GM11168 (cell line): ENCODE results near the gene SLC25A51.

Source experiments
- in situ Hi-C: fragments of 300-500 bp; cut with MboI; formaldehyde crosslinking; loops from one replicate; pipeline ENCODE4 v1.12.0; 2022; ENCODE audit warnings: low sequenced_read_pairs; ENCODE audit not compliant: unreplicated experiment

Gene SLC25A51, protein sequence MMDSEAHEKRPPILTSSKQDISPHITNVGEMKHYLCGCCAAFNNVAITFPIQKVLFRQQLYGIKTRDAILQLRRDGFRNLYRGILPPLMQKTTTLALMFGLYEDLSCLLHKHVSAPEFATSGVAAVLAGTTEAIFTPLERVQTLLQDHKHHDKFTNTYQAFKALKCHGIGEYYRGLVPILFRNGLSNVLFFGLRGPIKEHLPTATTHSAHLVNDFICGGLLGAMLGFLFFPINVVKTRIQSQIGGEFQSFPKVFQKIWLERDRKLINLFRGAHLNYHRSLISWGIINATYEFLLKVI

GRCh38 chr9:37903647-37904444 is at the start of gene SLC25A51:
Gene SLC25A51 (minus strand): TSS chr9:37904127. CDS start chr9:37888550, 15,577 bp downstream.
- in situ Hi-C loops, result loop anchor here (25.0 kb wide), 1 partner anchor 458 kb away; no protein-coding TSS in a partner anchor

- in situ Hi-C loops, result no loop called here
These were observed 49.4 kb upstream of the SLC25A51 start for GRCh38 chr9:37953206-37953774.

DNA sequence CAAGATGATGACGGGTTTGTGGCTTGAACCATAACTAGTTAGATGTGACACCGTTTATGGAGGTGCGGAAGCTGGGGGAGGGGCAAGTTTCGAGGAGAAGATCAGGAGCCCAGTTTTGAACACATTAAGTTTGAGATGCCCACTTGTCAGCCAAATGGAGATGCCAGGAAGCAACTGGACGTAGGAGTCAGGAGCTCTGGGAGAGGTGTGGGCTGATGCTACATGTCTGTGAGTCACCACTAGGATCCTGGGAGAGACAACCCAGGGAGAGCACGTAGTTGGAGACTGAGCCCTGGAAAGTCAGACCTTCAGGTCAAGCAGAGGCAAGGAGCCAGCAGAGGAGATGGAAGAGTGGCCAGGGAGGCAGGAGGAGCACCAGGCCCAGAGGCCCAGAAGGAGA is 48.8 kb upstream of the SLC25A51 start:
- in situ Hi-C loops, result no loop called here

DNA sequence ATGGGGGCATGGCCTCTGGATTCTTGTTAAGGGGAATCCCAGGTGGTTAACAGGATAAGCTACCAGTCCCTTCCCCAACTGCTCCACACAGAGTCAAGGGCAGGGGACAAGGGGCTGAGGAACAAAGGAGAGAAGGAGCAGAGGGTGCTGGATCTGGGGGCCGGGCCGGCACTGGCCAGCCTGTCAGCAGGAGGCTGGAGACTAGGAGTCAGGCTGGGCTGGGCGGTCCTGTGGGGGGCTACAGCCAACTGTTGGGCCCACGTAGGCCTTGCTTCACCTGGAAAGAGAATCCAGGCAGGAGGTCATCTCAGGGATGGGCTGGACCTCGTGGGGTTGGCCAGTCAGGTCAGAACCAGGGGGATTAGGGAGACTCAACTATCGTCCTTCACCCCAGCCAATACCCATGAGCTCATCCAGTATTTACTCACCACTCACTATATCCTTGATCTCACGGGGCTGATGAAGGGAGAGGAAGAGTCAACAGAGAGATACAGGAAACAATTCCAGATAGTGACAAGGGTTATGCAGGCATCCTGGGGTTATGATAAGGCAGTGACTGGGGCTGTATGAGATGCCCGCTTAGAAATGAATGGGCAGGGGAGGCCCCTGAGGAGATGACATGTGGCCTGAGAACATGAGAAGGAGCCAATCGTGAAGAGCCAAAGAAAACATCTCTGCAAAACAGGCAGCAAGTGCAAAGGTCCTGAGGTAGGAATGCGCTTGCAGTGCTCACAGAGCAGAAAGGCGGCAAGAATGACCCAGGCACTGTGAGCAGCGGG is 47.9 kb upstream of the SLC25A51 start:
- in situ Hi-C loops, result no loop called here

- in situ Hi-C loops, result no loop called here
These were observed 46.6 kb upstream of the SLC25A51 start for GRCh38 chr9:37950561-37950960.

DNA sequence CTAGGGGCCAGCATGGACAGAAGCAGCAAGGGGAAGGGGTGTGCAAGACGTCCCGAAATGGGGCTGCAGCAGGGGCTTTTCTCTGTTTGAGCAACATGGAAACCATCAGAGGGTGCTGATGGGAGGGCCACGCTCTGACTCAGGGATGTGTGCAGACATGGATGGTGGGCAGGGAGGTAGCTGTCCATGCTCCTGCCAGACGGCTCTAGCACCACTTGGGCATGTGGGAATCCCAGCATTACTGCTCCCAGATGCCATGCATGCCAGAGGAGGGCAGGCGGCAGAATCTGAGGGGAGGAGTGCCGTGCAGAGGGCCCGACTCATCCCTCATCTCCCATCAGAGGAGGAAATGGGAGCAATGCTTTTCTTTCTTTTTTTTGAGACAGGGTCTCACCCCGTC is 45.6 kb upstream of the SLC25A51 start:
- in situ Hi-C loops, result no loop called here

- in situ Hi-C loops, result no loop called here
These were observed 44.6 kb upstream of the SLC25A51 start for GRCh38 chr9:37948417-37948980.

GRCh38 chr9:37947977-37948376 is 44.0 kb upstream of the SLC25A51 start:
- in situ Hi-C loops, result no loop called here

DNA sequence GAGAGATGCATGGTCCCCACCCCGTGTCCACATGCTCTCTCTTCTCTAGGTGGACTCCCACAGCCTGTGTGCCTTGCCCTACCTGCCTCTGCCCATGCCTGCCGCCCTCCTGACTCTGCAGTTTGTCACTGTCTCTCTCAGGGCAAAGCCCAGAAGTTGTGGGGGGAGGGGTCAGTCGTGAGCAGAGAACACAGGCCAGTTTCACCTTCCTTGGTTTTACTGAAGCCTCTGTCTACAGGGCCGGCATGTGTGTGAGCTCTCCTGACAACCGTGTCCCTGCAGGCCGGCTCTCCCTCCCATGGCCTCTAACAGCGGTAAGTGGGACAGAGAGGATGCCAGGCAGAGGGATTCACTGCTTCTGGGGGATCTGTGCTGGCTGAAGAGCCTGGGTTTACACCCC is 43.5 kb upstream of the SLC25A51 start:
- in situ Hi-C loops, result no loop called here

- in situ Hi-C loops, result no loop called here
These were observed 43.0 kb upstream of the SLC25A51 start for GRCh38 chr9:37946971-37947370.

GRCh38 chr9:37946041-37946440 is 42.1 kb upstream of the SLC25A51 start:
- in situ Hi-C loops, result no loop called here

DNA sequence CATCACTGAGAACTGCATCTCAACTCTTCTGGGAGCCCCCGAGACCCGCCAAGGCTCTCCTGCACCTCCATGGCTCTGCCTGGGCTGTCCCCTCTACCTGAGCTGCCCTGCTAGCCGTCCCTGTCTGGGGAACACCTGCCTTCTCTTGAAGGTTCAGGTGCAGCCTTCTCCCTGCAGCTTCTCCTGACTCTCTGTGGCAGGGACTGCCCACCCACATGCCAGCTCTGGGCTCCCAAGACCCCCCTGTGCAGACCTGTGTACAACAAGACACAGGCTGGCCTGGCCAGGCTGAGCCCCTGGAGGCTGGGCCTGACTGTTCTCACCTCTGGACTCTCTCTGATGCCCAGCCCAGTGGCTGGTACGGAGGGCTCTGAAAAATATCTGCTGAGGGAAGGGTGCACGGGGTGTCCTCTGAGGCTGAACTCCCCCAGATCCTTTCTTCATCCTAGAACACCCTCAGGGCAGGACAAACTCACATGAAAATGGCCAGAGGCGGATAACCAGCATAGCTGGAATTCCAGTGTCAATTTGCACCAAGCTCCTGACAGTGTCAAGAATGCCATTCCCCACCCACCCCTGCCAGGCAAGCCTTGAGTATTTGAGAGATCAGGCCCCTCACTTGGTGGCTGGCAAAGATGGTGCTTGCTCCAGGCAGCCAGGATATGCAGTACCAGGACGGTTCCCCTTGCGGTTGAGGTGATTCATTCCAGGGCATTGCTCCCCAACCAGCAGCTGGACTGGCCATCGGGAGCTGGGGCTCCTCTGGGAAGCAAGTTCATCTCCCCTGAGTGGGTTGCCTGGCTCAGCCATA is 40.9 kb upstream of the SLC25A51 start:
- in situ Hi-C loops, result no loop called here

DNA sequence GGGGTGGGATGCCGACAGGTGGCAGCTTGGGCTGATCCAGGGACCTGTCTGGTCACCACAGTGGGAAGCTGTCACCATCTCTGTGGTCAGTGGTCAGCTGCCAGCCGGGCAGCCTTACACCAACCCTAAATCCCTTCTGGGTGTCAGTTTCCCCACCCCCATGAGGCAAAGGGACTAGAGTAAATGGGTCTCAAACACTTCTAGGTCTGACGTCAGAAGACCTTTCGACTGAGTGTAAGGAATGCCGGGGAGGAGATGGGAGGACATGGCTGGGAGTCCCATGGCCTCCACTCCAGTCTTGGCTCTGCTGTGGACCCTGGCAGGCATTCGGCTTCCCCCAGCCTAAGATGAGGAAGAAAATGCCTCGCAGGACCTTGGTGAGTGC is 40.3 kb upstream of the SLC25A51 start:
- in situ Hi-C loops, result no loop called here

DNA sequence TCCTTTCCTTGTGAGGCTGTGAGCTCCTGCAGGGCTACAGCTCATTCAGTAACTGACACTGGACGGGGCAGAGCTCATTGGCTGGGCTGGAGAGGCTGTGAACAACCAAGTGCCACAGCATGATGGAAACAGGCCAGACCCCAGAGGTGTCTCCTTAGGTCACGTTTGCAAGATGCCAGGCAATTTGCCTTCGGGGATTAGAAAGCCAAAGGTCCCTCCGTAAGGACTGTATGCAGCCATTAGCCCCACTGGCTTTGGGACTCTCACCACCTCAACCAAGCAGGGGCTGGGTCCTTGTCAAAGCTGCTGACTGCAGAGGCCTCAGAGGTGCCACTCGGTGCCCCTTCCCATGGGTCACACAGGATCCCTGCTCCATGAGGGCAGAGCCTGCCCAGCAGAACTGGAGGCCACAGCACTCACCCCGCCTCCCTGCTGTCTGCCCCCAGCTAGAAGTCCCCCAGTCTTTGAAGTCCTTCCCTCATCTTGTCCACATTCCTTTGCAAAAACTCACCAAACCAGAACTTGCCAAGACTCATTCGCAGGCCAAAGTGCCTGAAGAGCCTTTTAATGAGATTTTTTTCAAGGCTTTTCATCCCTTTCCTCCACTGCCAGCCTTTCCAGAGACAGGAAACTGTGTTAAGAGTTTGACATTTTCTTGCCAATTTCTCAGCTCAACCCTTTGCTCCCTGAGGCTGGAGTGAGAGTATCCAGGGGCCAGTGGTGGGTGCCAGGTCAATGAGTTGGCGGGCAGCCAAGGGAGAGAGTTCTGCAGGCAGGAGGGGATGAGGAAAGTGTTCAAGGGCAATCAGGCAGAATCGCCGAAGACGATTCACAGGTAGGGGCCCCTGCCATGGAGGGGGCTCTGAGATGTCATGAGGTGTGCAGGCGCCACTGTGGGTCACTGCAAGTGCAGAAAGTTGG is 39.7 kb upstream of the SLC25A51 start:
- in situ Hi-C loops, result no loop called here

DNA sequence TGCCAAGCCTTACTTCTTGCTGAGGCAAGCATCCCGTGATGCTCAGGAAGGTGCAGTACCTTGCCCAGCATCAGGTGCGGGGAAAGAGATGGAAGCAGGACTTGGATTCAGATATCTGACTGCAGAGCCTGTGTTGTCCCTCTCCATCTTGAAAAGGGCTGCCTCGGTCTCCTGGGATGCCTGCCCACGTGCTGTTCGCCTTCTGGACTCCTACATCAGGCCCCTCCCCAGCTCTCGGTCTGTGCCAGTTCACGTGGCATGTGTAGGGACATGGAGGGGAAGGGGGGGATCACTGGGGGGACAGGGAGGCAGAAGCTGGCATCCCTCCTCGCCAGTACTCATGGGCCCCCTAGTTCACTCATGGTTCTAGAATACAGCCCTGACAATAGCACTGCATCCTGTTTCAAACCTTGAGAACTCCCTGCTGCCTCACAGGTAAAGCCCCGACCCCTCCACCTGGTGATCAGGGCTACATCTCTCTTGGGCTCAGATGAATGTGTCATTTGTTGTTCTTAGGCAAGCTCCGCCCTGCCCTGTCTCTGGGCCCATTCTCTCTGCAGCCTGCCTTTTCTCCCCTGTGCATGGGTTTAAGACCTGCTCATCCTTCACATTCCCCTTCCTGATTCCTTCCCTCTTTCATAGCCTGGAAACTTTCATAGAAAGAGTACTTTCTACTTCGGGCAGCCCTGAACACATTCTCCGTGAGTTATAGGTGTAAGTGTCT is 38.9 kb upstream of the SLC25A51 start:
- in situ Hi-C loops, result no loop called here

- in situ Hi-C loops, result no loop called here
These were observed 37.3 kb upstream of the SLC25A51 start for GRCh38 chr9:37941253-37941652.

DNA sequence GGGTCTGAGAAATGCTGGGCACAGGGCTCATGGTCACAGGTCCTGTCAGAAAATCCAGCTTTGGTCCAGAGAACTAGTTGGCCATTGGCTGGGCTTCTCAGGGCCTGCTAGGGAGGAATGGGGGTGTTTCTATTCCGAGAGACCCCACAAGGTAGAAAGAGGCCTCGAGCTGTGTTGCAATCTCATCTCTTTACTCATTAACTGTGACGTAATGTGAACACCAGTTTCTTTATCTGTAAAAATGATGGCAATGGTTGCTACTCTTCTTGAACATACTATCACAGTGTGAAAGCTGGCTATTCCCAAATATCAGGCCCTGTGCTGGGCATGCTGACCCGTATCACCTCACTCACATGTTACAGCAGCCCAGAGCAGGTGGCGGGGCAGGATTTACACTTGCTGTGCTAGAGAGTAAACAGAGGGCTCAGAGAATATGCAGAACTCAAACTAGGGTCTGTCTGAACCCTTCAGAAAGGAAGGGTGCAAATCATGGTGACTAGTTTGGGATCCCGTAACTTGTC is 35.7 kb upstream of the SLC25A51 start:
- in situ Hi-C loops, result no loop called here
